NCI-H526 (cell line): ENCODE data around the gene HNRNPA1.
A peak's percentile ranks its signal among the peaks of the same experiment; 100 is the strongest.
"Not testable (repeated sequence)": the region's sequence is repeated elsewhere in the genome, so short reads cannot be mapped to it uniquely, and the experiment has no call there.

ENCODE experiments used
- DNase-seq, 2 experiments: peaks; one replicate each; lab custom pipeline; 2025; lab: John Stamatoyannopoulos, UW

Gene HNRNPA1

GRCh38 chr12:54276368-54276767 is 4.2 kb upstream of the HNRNPA1 start:
- DNase-seq: no peak

GRCh38 chr12:54277823-54278276 is 2.7 kb upstream of the HNRNPA1 start:
- no peak for DNase-seq

- no peak for DNase-seq
Measured at GRCh38 chr12:54279227-54279631, 1.3 kb upstream of the HNRNPA1 start.

GRCh38 chr12:54279632-54280467 is 676 bp upstream of the HNRNPA1 start, which contains the start of gene CBX5:
Gene CBX5, minus strand, starts transcription at chr12:54280122. Its CDS starts 22,472 bp downstream, at chr12:54257650.
- peak; percentile 99 for DNase-seq

- DNase-seq: not testable (repeated sequence)
Measured at GRCh38 chr12:54281261-54281638, 724 bp downstream of the HNRNPA1 start.

- DNase-seq: not testable (repeated sequence)
Measured at GRCh38 chr12:54281694-54282093, 1.2 kb downstream of the HNRNPA1 start.

- no peak for DNase-seq
Measured at GRCh38 chr12:54282949-54283593, 2.5 kb downstream of the HNRNPA1 start.

- DNase-seq: not testable (repeated sequence)
Measured at GRCh38 chr12:54284070-54284780, 3.7 kb downstream of the HNRNPA1 start.

- DNase-seq: no peak
Measured at GRCh38 chr12:54285150-54286041, 4.9 kb downstream of the HNRNPA1 start.

- DNase-seq: no peak
Measured at GRCh38 chr12:54286042-54287030, 5.8 kb downstream of the HNRNPA1 start.

- no peak for DNase-seq
Measured at GRCh38 chr12:54287261-54288157, 7.0 kb downstream of the HNRNPA1 start.

- DNase-seq: no peak
Measured at GRCh38 chr12:54292083-54292930, 11.8 kb downstream of the HNRNPA1 start.

GRCh38 chr12:54292931-54293241 is 12.4 kb downstream of the HNRNPA1 start:
- DNase-seq: no peak

GRCh38 chr12:54294152-54294952 is 13.8 kb downstream of the HNRNPA1 start:
- DNase-seq: peak in 1 of 2 experiments; percentile 68

- DNase-seq: no peak
Measured at GRCh38 chr12:54294953-54295566, 14.5 kb downstream of the HNRNPA1 start.

- no peak for DNase-seq
Measured at GRCh38 chr12:54296393-54297099, 16.0 kb downstream of the HNRNPA1 start.
